ENCODE data around the gene DHCR7.

GRCh38 chr11:71437879-71438278, 10.3 kb downstream of the DHCR7 start:
- no peak for TF ChIP-seq CTCF (IDR thresholded peaks at IDR 0.05)
- TF ChIP-seq ZFX (IDR thresholded peaks at IDR 0.05; ENCODE audit: borderline replicate concordance): no peak

Measured in 22Rv1 (cell line).